ENCODE data around the gene ATP2C2. TPM values are rescaled to one million over a fixed set of nuclear protein-coding genes. Genes with fewer than 3 reads are reported as not detected.

ATP2C2 gene
- total and polyA plus RNA-seq, 2 donors (not counting 1 experiment from before 2014, with no cell fraction given): not detected

GRCh38 chr16:84489131-84489530 is 120.8 kb downstream of the ATP2C2 start:
- no peak overlapping the region for H3K4me3 ChIP-seq (ENCODE audit: control extremely low read depth in 1 of 5, extremely low read depth in 1 of 5, insufficient read depth in 1 of 5, low read depth in 2 of 5, low read length in 4 of 5)
- no peaks in the 10 kb centered on the region for H3K27me3 Mint-ChIP-seq
- no peaks in the 10 kb centered on the region for H4K20me1 ChIP-seq (ENCODE audit: control insufficient read depth, insufficient read depth, low read length, poor library complexity, severe bottlenecking)
- no peak overlapping the region for H3K27ac Mint-ChIP-seq
- TF ChIP-seq CTCF (IDR thresholded peaks at IDR 0.05): no peak
- TF ChIP-seq EZH2 (IDR thresholded peaks at IDR 0.05; ENCODE audit: borderline replicate concordance, insufficient read depth, low read depth, low read length, poor library complexity, severe bottlenecking): no peak
- no peak overlapping the region for H2AFZ ChIP-seq (ENCODE audit: insufficient read depth, low read depth, low read length, poor library complexity, severe bottlenecking)
- H3K9me3 Mint-ChIP-seq (ENCODE audit: insufficient read depth): peaks cover 4% of the 10 kb centered on the region
- WGBS (ENCODE audit: insufficient coverage): 24% methylated on average over 2 of the region's 8 CpGs
- no peaks in the 10 kb centered on the region for H3K79me2 ChIP-seq (ENCODE audit: control insufficient read depth, insufficient read depth, low read length)
- peaks cover 1 to 10% of the 10 kb centered on the region in 2 experiments for H3K36me3 ChIP-seq (replicated peaks in 1 of 2; ENCODE audit: control extremely low read depth in 1 of 2, control insufficient read depth in 1 of 2, extremely low read depth in 1 of 2, insufficient read depth in 2 of 2, low read length in 1 of 2)
- H3K27me3 ChIP-seq (replicated peaks in 1 of 4; ENCODE audit: control extremely low read depth in 1 of 4, control insufficient read depth in 3 of 4, insufficient read depth in 4 of 4, low read length in 3 of 4): no peaks in the 10 kb centered on the region
- DNase-seq: no peak
- ATAC-seq (ENCODE audit: low read depth): no peak
- H3K4me2 ChIP-seq (replicated peaks; ENCODE audit: low read depth, low read length, poor library complexity, severe bottlenecking): no peak overlapping the region
- ChIA-PET CTCF (interaction anchor here (0.6 to 1.6 kb wide), 3 partner anchors 16 to 183 kb away, joined by 3 to 7 read pairs (median 4); partner anchors contain the start of gene MEAK7), POLR2A (no interaction called here)
- no peak overlapping the region for H3K4me3 Mint-ChIP-seq
- no peaks in the 10 kb centered on the region for H3K4me1 Mint-ChIP-seq
- H3K9me3 ChIP-seq (ENCODE audit: control extremely low read depth in 1 of 3, control insufficient read depth in 2 of 3, insufficient read depth in 1 of 3, low read length in 2 of 3): peaks cover 4 to 8% (median 4%) of the 10 kb centered on the region in 3 donors
- H3K27ac ChIP-seq (ENCODE audit: low read length in 2 of 2): no peak overlapping the region
- H3K9ac ChIP-seq (ENCODE audit: low read length): no peak overlapping the region
- intact Hi-C loops (cut with micrococcal nuclease): no loop called here
- H3K4me1 ChIP-seq (ENCODE audit: control insufficient read depth in 2 of 2, insufficient read depth in 2 of 2, low read length in 2 of 2): no peaks in the 10 kb centered on the region

- no peaks in the 10 kb centered on the region for H3K4me1 ChIP-seq (ENCODE audit: control insufficient read depth in 2 of 2, insufficient read depth in 2 of 2, low read length in 2 of 2)
- no peak overlapping the region for H2AFZ ChIP-seq (ENCODE audit: insufficient read depth, low read depth, low read length, poor library complexity, severe bottlenecking)
- over 99% methylated on average over 11 of the region's 11 CpGs for WGBS (ENCODE audit: insufficient coverage)
- H3K36me3 ChIP-seq (replicated peaks in 1 of 2; ENCODE audit: control extremely low read depth in 1 of 2, control insufficient read depth in 1 of 2, extremely low read depth in 1 of 2, insufficient read depth in 2 of 2, low read length in 1 of 2): peaks cover 1 to 36% of the 10 kb centered on the region in 2 experiments
- intact Hi-C loops (cut with micrococcal nuclease): no loop called here
- H3K27me3 ChIP-seq (replicated peaks in 1 of 4; ENCODE audit: control extremely low read depth in 1 of 4, control insufficient read depth in 3 of 4, insufficient read depth in 4 of 4, low read length in 3 of 4): no peaks in the 10 kb centered on the region
- H3K9ac ChIP-seq (ENCODE audit: low read length): no peak overlapping the region
- H3K4me3 ChIP-seq (ENCODE audit: control extremely low read depth in 1 of 5, extremely low read depth in 1 of 5, insufficient read depth in 1 of 5, low read depth in 2 of 5, low read length in 4 of 5): no peak overlapping the region
- no peaks in the 10 kb centered on the region for H3K27me3 Mint-ChIP-seq
- no peaks in the 10 kb centered on the region for H3K4me1 Mint-ChIP-seq
- H3K79me2 ChIP-seq (ENCODE audit: control insufficient read depth, insufficient read depth, low read length): no peaks in the 10 kb centered on the region
- no peak for ATAC-seq (ENCODE audit: low read depth)
- peaks cover 4 to 8% (median 4%) of the 10 kb centered on the region in 3 donors for H3K9me3 ChIP-seq (ENCODE audit: control extremely low read depth in 1 of 3, control insufficient read depth in 2 of 3, insufficient read depth in 1 of 3, low read length in 2 of 3)
- no peak overlapping the region for H3K4me2 ChIP-seq (replicated peaks; ENCODE audit: low read depth, low read length, poor library complexity, severe bottlenecking)
- ChIA-PET CTCF (interaction anchor here (1.6 to 2.8 kb wide), 3 partner anchors 11 to 243 kb away, joined by 6 to 11 read pairs (median 6); no protein-coding TSS in a partner anchor), POLR2A (no interaction called here)
- no peak for DNase-seq
- peaks cover 4% of the 10 kb centered on the region for H3K9me3 Mint-ChIP-seq (ENCODE audit: insufficient read depth)
- no peaks in the 10 kb centered on the region for H4K20me1 ChIP-seq (ENCODE audit: control insufficient read depth, insufficient read depth, low read length, poor library complexity, severe bottlenecking)
- H3K27ac ChIP-seq (ENCODE audit: low read length in 2 of 2): no peak overlapping the region
- no peak overlapping the region for H3K4me3 Mint-ChIP-seq
- no peak overlapping the region for H3K27ac Mint-ChIP-seq
- TF ChIP-seq EZH2 (IDR thresholded peaks at IDR 0.05; ENCODE audit: borderline replicate concordance, insufficient read depth, low read depth, low read length, poor library complexity, severe bottlenecking): no peak
- TF ChIP-seq CTCF (IDR thresholded peaks at IDR 0.05): no peak
Observed at GRCh38 chr16:84495506-84495905, 127.2 kb downstream of the ATP2C2 start.

Data from B cell (primary cell).